GM19035 (cell line): Measurements from ENCODE around the gene GNG7.
"Not testable (repeated sequence)": the region's sequence is repeated elsewhere in the genome, so short reads cannot be mapped to it uniquely, and the experiment has no call there.

Experiments used
- ATAC-seq: cut with Tn5 transposase; IDR thresholded peaks from one replicate; pipeline ENCODE4 v1.9.1; 2021; ENCODE audit not compliant: unreplicated experiment

Gene GNG7

DNA sequence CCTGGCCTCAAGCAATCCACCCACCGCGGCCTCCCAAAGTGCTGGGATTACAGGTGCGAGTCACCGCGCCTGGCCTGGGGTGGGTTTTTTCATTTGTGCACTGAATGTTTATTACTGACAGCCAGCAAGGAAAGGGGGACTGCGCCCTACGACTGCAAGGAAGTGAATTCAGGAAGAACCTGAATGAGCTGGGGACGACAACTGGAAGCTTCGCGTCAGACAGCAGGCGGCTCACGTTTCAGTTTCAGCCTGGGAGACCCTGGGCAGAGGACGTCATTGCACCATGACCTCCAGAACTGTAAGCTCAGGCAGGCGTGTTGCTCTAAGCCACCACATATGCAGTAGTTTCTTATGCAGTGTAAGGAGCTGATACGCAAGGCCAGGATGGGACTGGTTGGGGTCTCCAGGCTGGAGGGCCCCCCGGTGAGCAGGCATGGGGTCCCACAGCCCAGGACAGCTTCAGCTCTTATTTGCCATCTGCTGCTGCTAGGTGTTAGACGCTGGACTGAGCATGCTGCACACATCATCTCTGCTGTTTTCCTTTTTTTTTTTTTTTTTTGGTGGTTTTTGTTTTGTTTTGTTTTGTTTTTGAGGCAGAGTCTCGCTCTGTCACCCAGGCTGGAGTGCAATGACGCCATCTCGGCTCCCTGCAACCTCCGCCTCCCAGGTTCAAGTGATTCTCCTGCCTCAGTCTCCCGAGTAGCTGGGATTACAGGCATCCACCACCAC, 160.0 kb downstream of the GNG7 start:
- no peak for ATAC-seq

DNA sequence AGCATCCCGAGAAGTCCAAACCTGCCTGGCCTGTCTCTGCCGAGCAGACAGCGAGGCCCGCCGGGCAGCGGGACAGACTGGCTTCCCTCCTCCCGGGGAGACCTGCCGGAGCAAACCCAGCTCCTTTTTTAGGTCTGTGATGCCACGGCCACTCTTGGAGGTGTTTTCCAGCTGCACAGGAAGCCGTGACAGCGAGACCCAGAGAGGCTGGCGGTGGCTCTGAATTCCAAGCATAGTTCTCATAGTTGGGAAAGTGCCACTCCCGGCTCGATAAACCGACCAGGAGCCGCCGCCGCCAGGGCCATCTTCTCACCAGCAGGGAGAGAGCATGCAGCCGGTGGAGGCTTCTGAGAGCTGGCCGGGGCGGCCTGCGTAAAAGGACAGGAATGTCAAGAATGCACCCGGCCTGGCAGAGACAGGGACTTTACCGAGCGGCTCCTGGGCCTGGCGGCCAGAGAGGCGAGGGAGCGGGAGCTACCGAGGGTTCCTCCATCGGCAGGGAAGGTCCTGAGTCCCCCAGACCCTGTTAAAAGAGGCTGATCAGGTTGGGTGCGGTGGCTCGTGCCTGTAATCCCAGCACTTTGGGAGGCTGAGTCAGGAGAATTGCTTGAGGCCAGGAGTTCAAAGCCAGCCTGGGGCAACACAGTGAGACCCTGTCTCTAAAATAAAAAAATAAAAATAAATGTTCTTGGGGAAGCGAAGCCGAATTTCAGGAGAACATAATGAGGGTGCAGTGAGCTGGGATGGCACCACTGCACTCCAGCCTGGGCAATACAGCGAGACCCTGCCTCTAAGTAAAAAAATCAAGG, 161.6 kb downstream of the GNG7 start:
- ATAC-seq = no peak

GRCh38 chr19:2540251-2540645, 162.2 kb downstream of the GNG7 start:
- no peak for ATAC-seq

DNA sequence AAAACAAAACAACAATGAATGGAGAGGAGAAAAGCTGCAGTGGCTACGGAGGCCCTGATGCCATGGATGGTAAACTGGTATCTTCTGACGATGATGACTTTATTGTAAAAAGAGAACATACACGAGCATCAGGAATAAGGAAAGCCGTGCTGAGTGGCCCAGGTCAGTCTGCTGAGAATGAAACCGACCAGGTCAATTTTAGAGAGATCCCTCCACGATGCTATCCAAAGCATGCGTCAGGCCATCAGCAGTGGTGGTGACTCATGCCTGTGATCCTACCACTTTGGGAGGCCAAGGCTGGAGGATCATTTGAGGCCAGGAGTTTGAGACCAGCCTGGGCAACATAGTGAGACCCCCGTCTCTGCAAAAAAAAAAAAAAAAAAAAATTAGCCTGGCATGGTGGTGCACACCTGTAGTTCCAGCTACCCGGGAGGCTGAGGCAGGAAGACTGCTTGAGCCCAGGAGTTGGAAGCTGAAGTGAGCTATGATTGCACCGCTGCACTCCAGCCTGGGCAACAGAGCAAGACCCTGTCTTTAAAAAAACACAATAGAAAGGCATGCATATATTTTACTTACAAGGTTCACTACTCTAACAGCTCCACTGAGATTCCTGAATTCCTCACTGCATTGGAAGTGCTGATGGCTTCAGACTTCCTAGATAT, 164.3 kb downstream of the GNG7 start:
- ATAC-seq = no peak

DNA sequence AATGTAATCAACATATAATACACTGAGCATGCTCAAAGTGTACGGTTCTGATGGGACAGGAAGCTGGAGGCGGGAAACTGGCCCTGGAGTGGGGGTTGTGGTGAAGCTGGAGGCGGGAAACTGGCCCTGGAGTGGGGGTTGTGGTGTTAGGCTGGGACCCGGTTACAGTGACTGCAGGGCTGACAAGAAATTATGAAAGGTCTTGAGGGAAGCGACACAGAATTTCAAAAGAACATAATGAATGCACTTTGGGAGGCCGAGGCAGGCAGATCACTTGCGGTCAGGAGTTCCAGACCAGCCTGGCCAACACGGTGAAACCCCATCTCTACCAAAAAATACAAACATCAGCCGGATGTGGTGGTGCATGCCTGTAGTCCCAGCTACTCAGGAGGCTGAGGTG, 164.9 kb downstream of the GNG7 start:
- ATAC-seq = not testable (repeated sequence)

- ATAC-seq = no peak
Measured at GRCh38 chr19:2536461-2536860, 166.0 kb downstream of the GNG7 start.

- no peak for ATAC-seq
Measured at GRCh38 chr19:2534423-2535013, 168.0 kb downstream of the GNG7 start.

- ATAC-seq = no peak
Measured at GRCh38 chr19:2533686-2534422, 168.6 kb downstream of the GNG7 start.

- no peak for ATAC-seq
Measured at GRCh38 chr19:2533072-2533425, 169.4 kb downstream of the GNG7 start.

DNA sequence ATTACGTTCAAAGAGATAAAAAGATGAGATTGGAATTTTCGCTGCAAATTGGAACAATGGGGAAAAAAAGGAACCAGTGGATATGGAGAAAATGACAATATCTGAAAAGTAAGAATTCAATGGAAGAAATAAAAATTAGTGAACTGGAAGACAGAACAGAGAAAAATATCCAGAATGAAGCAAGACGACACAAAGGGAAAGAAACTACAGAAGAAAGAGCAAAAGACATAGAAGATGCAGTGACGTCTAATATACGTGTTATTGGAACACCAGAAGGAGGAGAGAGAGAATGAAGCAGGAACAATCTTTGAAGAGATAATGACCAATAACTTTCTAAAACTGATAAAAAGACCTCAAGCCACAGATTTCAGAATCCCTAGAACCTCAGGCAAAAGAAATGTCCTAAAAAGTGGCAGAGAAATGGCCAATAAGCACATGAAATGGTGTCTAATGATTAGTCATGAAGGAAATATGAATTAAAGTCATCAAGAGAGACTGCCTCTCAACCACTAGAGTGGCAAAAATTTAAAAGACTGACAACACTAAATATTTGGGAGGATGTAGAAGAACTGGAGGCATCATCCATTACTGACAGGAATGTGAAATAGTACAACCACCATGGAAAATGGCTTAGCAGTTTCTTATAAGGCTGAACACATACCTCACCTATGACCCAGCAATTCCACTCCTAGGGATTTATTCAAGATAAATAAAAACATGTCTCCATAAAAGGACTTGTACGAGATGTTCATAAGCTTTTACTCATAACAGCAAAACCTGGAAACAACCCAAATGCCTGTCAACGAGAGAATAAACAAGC, 170.0 kb downstream of the GNG7 start:
- no peak for ATAC-seq

GRCh38 chr19:2529942-2530341, 172.6 kb downstream of the GNG7 start:
- ATAC-seq = not testable (repeated sequence)

GRCh38 chr19:2529473-2529918, 173.0 kb downstream of the GNG7 start:
- ATAC-seq = no peak

GRCh38 chr19:2528675-2529101, 173.8 kb downstream of the GNG7 start:
- ATAC-seq = no peak

- no peak for ATAC-seq
Measured at GRCh38 chr19:2527686-2528085, 174.8 kb downstream of the GNG7 start.

DNA sequence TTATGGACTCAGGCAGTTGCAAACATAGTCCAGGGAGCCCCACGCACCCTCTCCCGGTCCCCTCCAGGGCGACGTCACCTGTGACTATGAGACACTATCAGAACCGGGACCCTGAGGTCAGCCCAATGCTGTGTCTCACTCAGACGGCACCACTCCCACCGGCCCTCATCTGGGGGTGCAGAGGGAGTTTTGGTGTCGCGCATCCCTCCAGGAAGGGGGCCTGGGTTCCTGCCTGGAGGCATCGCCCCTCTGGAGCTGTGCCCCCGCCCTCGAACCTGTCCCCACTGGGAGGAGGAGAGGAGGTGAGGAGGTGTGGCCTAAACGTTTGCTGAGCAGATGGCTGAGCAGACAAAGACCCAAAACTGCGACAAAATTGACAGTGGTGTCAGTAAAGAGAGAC, 175.3 kb downstream of the GNG7 start:
- no peak for ATAC-seq

- no peak for ATAC-seq
Measured at GRCh38 chr19:2524840-2525723, 177.4 kb downstream of the GNG7 start.

DNA sequence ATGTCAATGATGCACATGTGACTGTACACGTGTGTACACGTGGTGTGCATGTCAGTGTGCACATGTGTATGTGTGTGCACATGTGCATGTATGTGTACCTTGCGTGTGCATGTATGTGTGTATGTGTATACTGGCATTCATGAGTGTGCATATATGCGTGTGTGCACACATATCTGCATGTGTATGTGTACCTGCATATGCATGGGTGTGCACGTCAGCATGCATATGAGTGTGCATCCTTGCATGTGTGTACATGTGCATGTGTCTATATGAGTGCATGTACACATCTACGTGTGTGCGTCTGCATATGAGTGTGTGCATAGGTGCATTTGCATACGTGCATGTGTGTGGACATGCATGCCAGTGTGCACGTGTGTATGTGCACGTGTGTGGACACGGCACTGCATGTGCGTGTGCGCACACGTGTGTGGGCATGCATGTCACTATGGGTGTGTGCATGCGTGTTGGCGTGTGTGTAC, 178.1 kb downstream of the GNG7 start:
- ATAC-seq = no peak

- no peak for ATAC-seq
Measured at GRCh38 chr19:2523630-2524311, 178.7 kb downstream of the GNG7 start.
